ENCODE results near the gene RASEF. TPM values are rescaled to one million over a fixed set of nuclear protein-coding genes. Genes with fewer than 3 reads are reported as not detected.

The RASEF gene
- total and polyA plus RNA-seq, 2 donors (not counting 3 experiments of a cell fraction or from before 2014, with no cell fraction given): 0.11 TPM; not detected in 1

GRCh38 chr9:83043597-83043996, 19.3 kb downstream of the RASEF start:
- intact Hi-C loops (cut with micrococcal nuclease): no loop called here
- no peaks in the 10 kb centered on the region for H3K9me1 ChIP-seq (replicated peaks; ENCODE audit: control insufficient read depth, extremely low read depth, insufficient read depth, low read length)
- H3K9me3 ChIP-seq (replicated peaks; ENCODE audit: control insufficient read depth, insufficient read depth, low read length): no peaks in the 10 kb centered on the region
- TF ChIP-seq POLR2A (IDR thresholded peaks at IDR 0.05; ENCODE audit: low read depth, low read length) (no peak), FOS (IDR thresholded peaks at IDR 0.05; ENCODE audit: borderline replicate concordance, insufficient read depth, low read length) (no peak), CTCF (IDR thresholded peaks at IDR 0.05; ENCODE audit: extremely low read depth in 1 of 2, insufficient read depth in 1 of 2, low read depth in 1 of 2, low read length in 2 of 2) (no peak), MAX (IDR thresholded peaks at IDR 0.05; ENCODE audit: insufficient read depth, insufficient read length) (no peak)
- dilution Hi-C loops (cut with MboI; ENCODE audit: extremely low pct_ligation_motif_present, low sequenced_read_pairs): no loop called here
- H3K79me2 ChIP-seq (ENCODE audit: control insufficient read depth, insufficient read depth, low read length): no peaks in the 10 kb centered on the region
- no peaks in the 10 kb centered on the region for H3K36me3 ChIP-seq (ENCODE audit: control insufficient read depth in 2 of 2, extremely low read depth in 1 of 2, insufficient read depth in 2 of 2, low read length in 2 of 2)
- no peak overlapping the region for H3K9ac ChIP-seq (replicated peaks; ENCODE audit: extremely low read depth, insufficient read depth, low read length)
- FAIRE-seq: no peak
- DNase-seq (ENCODE audit: low read depth, low spot score): no peak
- POLR2A ChIA-PET: no interaction called here
- no peaks in the 10 kb centered on the region for H3K27me3 ChIP-seq (ENCODE audit: control insufficient read depth in 2 of 2, insufficient read depth in 2 of 2, low read length in 2 of 2)
- no peaks in the 10 kb centered on the region for H4K20me1 ChIP-seq (replicated peaks; ENCODE audit: control insufficient read depth, extremely low read depth, insufficient read depth, low read length)
- no peak overlapping the region for H3K4me2 ChIP-seq (ENCODE audit: insufficient read depth, low read length)
- H3K27ac ChIP-seq (ENCODE audit: insufficient read depth, low read depth, low read length): no peak overlapping the region
- no peak overlapping the region for H2AFZ ChIP-seq (ENCODE audit: low read depth, low read length)
- no TSS peak for BruUV-seq (replicated peaks)
- H3K4me3 ChIP-seq (replicated peaks in 1 of 3; ENCODE audit: insufficient read depth in 1 of 3, low read depth in 1 of 3, low read length in 3 of 3): no peak overlapping the region
- CTCF ChIA-PET: no interaction called here
- H3K4me1 ChIP-seq (ENCODE audit: control insufficient read depth, extremely low read depth, insufficient read depth, low read length): no peaks in the 10 kb centered on the region

GRCh38 chr9:83041771-83042170, 21.2 kb downstream of the RASEF start:
- BruUV-seq (replicated peaks): no TSS peak
- H3K79me2 ChIP-seq (ENCODE audit: control insufficient read depth, insufficient read depth, low read length): no peaks in the 10 kb centered on the region
- H3K4me2 ChIP-seq (ENCODE audit: insufficient read depth, low read length): no peak overlapping the region
- H3K9me3 ChIP-seq (replicated peaks; ENCODE audit: control insufficient read depth, insufficient read depth, low read length): no peaks in the 10 kb centered on the region
- H3K4me3 ChIP-seq (replicated peaks in 1 of 3; ENCODE audit: insufficient read depth in 1 of 3, low read depth in 1 of 3, low read length in 3 of 3): no peak overlapping the region
- H3K9me1 ChIP-seq (replicated peaks; ENCODE audit: control insufficient read depth, extremely low read depth, insufficient read depth, low read length): no peaks in the 10 kb centered on the region
- no peak overlapping the region for H3K27ac ChIP-seq (ENCODE audit: insufficient read depth, low read depth, low read length)
- dilution Hi-C loops (cut with MboI; ENCODE audit: extremely low pct_ligation_motif_present, low sequenced_read_pairs): no loop called here
- ChIA-PET POLR2A (no interaction called here), CTCF (interaction anchor here (0.5 kb wide), 1 partner anchor 608 kb away, joined by 3 read pairs; no protein-coding TSS in a partner anchor)
- H3K36me3 ChIP-seq (ENCODE audit: control insufficient read depth in 2 of 2, extremely low read depth in 1 of 2, insufficient read depth in 2 of 2, low read length in 2 of 2): no peaks in the 10 kb centered on the region
- no peaks in the 10 kb centered on the region for H3K27me3 ChIP-seq (ENCODE audit: control insufficient read depth in 2 of 2, insufficient read depth in 2 of 2, low read length in 2 of 2)
- no peak overlapping the region for H2AFZ ChIP-seq (ENCODE audit: low read depth, low read length)
- intact Hi-C loops (cut with micrococcal nuclease): no loop called here
- no peak overlapping the region for H3K9ac ChIP-seq (replicated peaks; ENCODE audit: extremely low read depth, insufficient read depth, low read length)
- DNase-seq (ENCODE audit: low read depth, low spot score) (no peak), FAIRE-seq (no peak)
- H3K4me1 ChIP-seq (ENCODE audit: control insufficient read depth, extremely low read depth, insufficient read depth, low read length): no peaks in the 10 kb centered on the region
- no peaks in the 10 kb centered on the region for H4K20me1 ChIP-seq (replicated peaks; ENCODE audit: control insufficient read depth, extremely low read depth, insufficient read depth, low read length)
- TF ChIP-seq EZH2 (IDR thresholded peaks at IDR 0.05; ENCODE audit: borderline replicate concordance, low read depth, low read length, severe bottlenecking) (no peak), FOS (IDR thresholded peaks at IDR 0.05; ENCODE audit: borderline replicate concordance, insufficient read depth, low read length) (no peak), MAX (IDR thresholded peaks at IDR 0.05; ENCODE audit: insufficient read depth, insufficient read length) (no peak), MYC (IDR thresholded peaks at IDR 0.05; ENCODE audit: low read depth, low read length) (no peak), POLR2AphosphoS5 (IDR thresholded peaks at IDR 0.05; ENCODE audit: insufficient read depth, low read depth, low read length) (no peak), POLR2A (IDR thresholded peaks at IDR 0.05; ENCODE audit: low read depth, low read length) (no peak), CTCF (IDR thresholded peaks at IDR 0.05; ENCODE audit: extremely low read depth in 1 of 2, insufficient read depth in 1 of 2, low read depth in 1 of 2, low read length in 2 of 2) (no peak), GATA2 (IDR thresholded peaks at IDR 0.05; ENCODE audit: insufficient read depth, insufficient read length, low read depth, low read length) (no peak), JUN (IDR thresholded peaks at IDR 0.05; ENCODE audit: borderline replicate concordance, insufficient read depth, insufficient read length, low read depth) (no peak)
